ENCODE measurements around the gene LIPC.

DNA sequence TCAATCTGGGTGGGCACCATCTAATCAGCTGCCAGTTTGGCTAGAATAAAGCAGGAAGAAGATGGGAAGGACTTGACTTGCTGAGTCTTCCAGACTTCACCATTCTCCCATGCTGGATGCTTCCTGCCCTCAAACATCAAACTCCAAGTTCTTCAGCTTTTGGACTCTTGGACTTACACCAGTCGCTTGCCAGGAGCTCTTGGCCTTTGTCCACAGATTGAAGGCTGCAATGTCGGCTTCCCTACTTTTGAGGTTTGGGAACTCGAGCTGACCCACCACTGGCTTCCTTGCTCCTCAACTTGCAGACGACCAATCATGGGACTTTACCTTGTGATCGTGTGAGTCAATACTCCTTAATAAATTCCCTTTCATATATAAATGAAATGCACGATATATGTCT, 8.6 kb upstream of the LIPC start:
- TF ChIP-seq, protein P1, sequence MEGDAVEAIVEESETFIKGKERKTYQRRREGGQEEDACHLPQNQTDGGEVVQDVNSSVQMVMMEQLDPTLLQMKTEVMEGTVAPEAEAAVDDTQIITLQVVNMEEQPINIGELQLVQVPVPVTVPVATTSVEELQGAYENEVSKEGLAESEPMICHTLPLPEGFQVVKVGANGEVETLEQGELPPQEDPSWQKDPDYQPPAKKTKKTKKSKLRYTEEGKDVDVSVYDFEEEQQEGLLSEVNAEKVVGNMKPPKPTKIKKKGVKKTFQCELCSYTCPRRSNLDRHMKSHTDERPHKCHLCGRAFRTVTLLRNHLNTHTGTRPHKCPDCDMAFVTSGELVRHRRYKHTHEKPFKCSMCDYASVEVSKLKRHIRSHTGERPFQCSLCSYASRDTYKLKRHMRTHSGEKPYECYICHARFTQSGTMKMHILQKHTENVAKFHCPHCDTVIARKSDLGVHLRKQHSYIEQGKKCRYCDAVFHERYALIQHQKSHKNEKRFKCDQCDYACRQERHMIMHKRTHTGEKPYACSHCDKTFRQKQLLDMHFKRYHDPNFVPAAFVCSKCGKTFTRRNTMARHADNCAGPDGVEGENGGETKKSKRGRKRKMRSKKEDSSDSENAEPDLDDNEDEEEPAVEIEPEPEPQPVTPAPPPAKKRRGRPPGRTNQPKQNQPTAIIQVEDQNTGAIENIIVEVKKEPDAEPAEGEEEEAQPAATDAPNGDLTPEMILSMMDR (IDR thresholded peaks at IDR 0.05 in 2 of 3, conservative IDR thresholded peaks at IDR 0.05 in 1 of 3; ENCODE audit: borderline replicate concordance in 1 of 3, insufficient read depth in 1 of 3, low read depth in 2 of 3, low read length in 2 of 3): no peak
- TF ChIP-seq, protein P2, sequence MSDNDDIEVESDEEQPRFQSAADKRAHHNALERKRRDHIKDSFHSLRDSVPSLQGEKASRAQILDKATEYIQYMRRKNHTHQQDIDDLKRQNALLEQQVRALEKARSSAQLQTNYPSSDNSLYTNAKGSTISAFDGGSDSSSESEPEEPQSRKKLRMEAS (IDR thresholded peaks at IDR 0.05): no peak
- TF ChIP-seq POLR2A (IDR thresholded peaks at IDR 0.05; ENCODE audit: borderline replicate concordance, extremely low read depth, insufficient read depth, insufficient read length) (no peak), EZH2phosphoT487 (IDR thresholded peaks at IDR 0.05; ENCODE audit: borderline replicate concordance) (no peak), EZH2 (IDR thresholded peaks at IDR 0.05) (no peak)
